Measurements from ENCODE around the gene ADAMTS9.

DNA sequence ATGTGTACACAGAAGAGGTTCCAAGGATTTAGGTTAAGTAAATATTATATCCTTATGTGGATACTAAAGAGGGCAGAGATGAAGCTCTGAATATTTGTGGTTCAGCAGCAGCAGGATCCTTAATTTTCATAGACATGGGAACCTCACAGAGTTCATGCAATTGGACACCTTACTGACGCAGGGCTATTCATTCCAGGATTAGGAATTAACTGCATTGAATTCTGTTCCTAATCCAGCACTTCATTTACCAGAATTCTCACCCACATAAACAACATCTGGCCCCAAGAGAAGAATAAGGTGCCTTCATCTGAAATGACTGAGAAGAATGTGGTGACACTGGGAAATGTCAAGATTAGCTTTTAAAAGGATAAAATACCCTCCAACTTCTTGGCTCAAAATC is 62.4 kb downstream of the ADAMTS9 start:
- TF ChIP-seq, protein P1, sequence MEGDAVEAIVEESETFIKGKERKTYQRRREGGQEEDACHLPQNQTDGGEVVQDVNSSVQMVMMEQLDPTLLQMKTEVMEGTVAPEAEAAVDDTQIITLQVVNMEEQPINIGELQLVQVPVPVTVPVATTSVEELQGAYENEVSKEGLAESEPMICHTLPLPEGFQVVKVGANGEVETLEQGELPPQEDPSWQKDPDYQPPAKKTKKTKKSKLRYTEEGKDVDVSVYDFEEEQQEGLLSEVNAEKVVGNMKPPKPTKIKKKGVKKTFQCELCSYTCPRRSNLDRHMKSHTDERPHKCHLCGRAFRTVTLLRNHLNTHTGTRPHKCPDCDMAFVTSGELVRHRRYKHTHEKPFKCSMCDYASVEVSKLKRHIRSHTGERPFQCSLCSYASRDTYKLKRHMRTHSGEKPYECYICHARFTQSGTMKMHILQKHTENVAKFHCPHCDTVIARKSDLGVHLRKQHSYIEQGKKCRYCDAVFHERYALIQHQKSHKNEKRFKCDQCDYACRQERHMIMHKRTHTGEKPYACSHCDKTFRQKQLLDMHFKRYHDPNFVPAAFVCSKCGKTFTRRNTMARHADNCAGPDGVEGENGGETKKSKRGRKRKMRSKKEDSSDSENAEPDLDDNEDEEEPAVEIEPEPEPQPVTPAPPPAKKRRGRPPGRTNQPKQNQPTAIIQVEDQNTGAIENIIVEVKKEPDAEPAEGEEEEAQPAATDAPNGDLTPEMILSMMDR (IDR thresholded peaks at IDR 0.05) = no peak
- TF ChIP-seq EZH2 (IDR thresholded peaks at IDR 0.05) = no peak

All from neural progenitor cell (in vitro differentiated cells).